Astrocyte of the cerebellum (primary cell): Measurements from ENCODE around the gene HS6ST2.
A peak's percentile ranks its signal among the peaks of the same experiment; 100 is the strongest.

ENCODE experiments used
- DNase-seq: peaks from one replicate; pipeline ENCODE4 v3.0.0-alpha.2; 2011; ENCODE audit warnings: low read depth
- H3K4me3 ChIP-seq: 2 replicates; pipeline ENCODE4 v1.5.1; 2011; ENCODE audit warnings: mild to moderate bottlenecking, low read depth, low read length, moderate library complexity
- in situ Hi-C: cut with HindIII; loops from 2 replicates; pipeline ENCODE4 v1.10.0; 2017; ENCODE audit warnings: low sequenced_read_pairs
- TF ChIP-seq, protein P1 (sequence below): IDR thresholded peaks from 2 replicates; pipeline ENCODE4 v1.5.1; 2012; ENCODE audit warnings: low read length, low read depth, moderate library complexity, mild to moderate bottlenecking; ENCODE audit errors: missing control alignments

The HS6ST2 gene

DNA sequence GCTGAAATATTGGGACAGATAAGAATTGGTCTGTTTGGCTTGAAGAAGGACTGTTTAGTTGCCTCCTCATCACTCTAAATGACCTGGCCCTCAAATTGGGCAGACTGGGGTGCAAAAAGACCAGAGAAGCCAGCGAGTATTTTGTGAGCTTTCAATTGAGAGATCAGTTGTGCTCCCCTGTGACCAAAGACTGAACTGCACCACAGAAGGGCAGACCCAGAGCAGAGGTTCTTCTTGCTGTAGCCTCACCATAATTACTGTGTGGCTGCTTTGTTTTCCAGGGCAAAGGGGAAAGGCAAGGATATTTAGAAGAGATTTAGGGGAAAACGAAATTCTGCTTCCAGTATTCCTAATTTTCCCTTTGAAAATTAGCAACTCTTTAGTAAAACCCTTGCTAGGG, 365.5 kb downstream of the HS6ST2 start:
- no peak overlapping the region for H3K4me3 ChIP-seq
- no peak for DNase-seq
- in situ Hi-C loops: no loop called here
- TF ChIP-seq, protein P1, sequence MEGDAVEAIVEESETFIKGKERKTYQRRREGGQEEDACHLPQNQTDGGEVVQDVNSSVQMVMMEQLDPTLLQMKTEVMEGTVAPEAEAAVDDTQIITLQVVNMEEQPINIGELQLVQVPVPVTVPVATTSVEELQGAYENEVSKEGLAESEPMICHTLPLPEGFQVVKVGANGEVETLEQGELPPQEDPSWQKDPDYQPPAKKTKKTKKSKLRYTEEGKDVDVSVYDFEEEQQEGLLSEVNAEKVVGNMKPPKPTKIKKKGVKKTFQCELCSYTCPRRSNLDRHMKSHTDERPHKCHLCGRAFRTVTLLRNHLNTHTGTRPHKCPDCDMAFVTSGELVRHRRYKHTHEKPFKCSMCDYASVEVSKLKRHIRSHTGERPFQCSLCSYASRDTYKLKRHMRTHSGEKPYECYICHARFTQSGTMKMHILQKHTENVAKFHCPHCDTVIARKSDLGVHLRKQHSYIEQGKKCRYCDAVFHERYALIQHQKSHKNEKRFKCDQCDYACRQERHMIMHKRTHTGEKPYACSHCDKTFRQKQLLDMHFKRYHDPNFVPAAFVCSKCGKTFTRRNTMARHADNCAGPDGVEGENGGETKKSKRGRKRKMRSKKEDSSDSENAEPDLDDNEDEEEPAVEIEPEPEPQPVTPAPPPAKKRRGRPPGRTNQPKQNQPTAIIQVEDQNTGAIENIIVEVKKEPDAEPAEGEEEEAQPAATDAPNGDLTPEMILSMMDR: peak; percentile 36

- no peak overlapping the region for H3K4me3 ChIP-seq
- no peak for DNase-seq
- in situ Hi-C loops: no loop called here
- TF ChIP-seq, protein P1: no peak
These were observed 366.6 kb downstream of the HS6ST2 start for GRCh38 chrX:132591719-132592275.

DNA sequence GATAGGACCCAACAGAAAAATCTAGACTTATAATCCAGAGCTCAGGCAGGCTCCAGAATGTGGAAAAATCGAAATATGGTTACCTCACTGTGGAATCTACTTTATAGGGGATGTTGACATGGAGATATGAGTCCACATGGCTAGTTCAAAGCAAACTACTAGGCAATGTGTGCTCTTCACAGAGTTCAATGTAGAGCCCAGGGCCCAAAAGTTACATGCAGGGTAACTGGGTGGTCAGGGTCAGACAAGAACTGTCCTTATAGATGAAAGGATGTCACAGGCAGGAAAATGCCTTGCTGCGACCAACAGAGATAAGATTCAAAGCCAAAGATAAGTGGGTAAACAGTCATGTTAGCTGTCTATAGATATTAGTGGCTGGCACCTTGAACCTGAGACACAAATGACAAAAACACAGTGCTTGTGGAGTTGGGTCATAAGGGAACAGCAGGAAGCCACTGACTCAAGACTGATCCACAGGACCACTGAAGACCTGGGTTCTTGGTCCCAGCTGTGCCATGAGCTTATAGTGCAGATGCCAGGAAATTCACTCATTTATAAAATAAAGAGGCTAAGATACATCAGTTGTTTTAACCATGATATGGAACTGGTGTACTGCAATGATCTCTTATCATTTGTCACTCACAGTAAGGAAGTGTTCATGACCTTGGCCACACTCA, 367.9 kb downstream of the HS6ST2 start:
- in situ Hi-C loops: no loop called here
- TF ChIP-seq, protein P1: no peak

GRCh38 chrX:132584936-132585335, 373.5 kb downstream of the HS6ST2 start:
- in situ Hi-C loops: no loop called here
- DNase-seq: no peak
- H3K4me3 ChIP-seq: no peak overlapping the region
- TF ChIP-seq, protein P1: no peak

More for the DNA sequence above, 367.9 kb downstream of the HS6ST2 start:
- no peak for DNase-seq
- no peak overlapping the region for H3K4me3 ChIP-seq

- TF ChIP-seq, protein P1: no peak
- DNase-seq: no peak
- in situ Hi-C loops: no loop called here
- H3K4me3 ChIP-seq: no peak overlapping the region
These were observed 381.5 kb downstream of the HS6ST2 start for GRCh38 chrX:132576939-132577338.
